ENCODE results near the gene CHD9.
"Not testable (repeated sequence)": the region's sequence is repeated elsewhere in the genome, so short reads cannot be mapped to it uniquely, and the experiment has no call there.

CHD9 gene

GRCh38 chr16:53075461-53075860 is 20.7 kb downstream of the CHD9 start:
- not testable (repeated sequence) for DNase-seq

DNA sequence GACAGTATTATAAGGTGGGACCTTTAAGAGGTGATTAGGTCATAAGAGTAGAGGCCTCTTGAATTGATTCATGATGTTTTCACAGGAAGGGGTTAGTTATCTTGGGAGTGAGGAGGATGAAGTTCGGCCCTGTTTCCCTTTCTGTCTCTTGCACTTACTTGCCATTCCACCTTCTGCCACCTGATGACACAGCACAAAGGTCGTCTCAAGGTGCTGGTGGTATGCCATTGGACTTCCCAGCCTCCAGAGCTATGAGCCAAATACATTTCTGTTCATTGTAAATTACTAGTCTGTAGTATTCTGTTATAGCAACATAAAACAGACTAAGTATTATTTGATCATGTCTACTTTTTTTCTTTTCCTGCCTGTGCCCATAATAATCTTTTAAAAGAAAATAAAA is 23.5 kb downstream of the CHD9 start:
- no peak for DNase-seq

- no peak for DNase-seq
Measured at GRCh38 chr16:53078765-53079485, 24.1 kb downstream of the CHD9 start.

- no peak for DNase-seq
Measured at GRCh38 chr16:53080345-53081031, 25.7 kb downstream of the CHD9 start.

- DNase-seq, result no peak
Measured at GRCh38 chr16:53081032-53081424, 26.2 kb downstream of the CHD9 start.

- DNase-seq, result no peak
Measured at GRCh38 chr16:53081686-53082407, 27.1 kb downstream of the CHD9 start.

DNA sequence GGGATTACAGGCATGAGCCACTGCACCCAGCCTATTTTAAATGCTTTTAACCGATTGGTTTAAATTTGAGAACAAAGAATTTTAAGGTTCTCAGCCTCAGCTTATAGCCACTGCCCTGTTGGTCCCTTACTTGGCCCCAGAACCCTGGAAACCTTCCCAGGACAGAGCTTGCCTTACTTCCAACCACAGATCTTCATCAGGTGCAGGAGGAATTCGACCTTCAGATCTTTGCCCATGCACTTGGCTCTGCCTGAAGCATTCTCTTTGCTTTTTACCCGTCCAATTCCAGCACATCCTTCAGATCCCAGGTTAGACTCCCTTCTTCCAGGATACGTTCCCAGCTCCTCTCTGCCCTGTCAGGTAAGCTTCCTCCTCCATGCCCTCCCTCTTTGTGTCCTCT is 27.7 kb downstream of the CHD9 start:
- no peak for DNase-seq

- DNase-seq, result no peak
Measured at GRCh38 chr16:53083119-53083518, 28.3 kb downstream of the CHD9 start.

GRCh38 chr16:53084141-53084541 is 29.4 kb downstream of the CHD9 start:
- no peak for DNase-seq

- no peak for DNase-seq
Measured at GRCh38 chr16:53084746-53085334, 30.0 kb downstream of the CHD9 start.

DNA sequence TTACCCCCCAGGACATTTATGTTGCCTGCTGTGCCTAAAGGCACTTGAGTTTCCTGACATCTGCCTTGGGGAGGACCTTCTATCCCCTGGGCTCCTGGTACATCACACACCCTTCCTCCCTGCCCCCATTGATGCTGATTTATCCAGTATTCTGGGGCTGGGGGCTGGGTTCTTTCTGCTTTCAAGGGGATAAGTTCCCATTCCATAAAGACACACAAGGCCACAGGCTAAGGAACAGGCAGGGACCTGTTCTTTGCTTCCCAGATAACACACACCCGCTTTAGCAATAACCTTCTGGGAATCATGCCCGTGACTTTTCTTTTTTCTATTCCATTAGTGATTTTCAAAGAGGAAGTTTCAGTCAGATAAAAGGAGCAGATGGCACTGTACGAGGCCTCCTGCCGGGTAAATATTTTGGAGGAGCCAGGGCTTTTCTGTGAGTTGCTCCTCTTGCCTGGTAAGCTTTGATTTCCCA is 30.6 kb downstream of the CHD9 start:
- DNase-seq, result peak; percentile 37

DNA sequence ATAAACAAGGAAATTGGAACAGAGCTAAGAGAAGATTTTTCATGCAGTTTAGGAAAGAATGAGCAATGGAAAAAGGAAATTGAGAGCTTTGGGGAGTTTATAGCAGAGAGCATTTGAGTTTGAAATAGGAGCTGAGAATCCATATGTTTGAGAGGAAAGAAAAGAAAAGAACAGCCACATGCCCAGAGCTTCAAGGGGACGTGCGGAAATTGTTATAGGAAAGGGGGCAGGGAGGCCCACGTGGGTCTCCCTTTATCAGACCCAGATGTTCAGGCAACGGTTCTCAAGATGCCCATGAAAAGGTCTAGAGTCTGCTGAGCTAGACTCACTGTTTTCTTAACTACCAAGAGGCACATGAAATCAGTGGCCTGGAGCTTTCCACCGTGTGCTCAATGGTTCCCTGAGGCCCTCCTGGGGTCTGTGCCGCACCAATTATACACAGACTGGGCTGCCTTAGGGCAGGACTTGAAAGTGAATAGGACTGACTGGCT is 31.2 kb downstream of the CHD9 start:
- DNase-seq, result peak; percentile 3

DNA sequence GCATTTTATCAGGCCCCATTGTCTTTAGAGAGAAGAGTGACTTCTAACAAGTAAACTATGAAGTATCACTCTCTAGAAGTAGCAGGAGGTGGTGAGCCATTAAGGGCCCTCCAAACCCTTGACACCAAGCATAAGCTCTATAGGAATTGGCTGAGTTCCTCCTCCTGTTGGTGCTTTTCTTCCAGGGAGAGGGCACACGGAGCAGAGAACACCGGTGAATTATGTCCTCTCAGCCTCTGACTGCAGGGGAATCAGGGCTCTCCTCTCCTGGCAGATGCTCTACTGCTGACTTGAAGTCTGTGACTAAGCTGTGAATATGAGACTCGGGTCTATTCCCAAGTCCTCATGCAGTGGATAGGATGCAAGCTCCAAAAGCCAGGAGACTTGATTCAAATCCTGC is 32.3 kb downstream of the CHD9 start:
- peak; percentile 23 for DNase-seq

DNA sequence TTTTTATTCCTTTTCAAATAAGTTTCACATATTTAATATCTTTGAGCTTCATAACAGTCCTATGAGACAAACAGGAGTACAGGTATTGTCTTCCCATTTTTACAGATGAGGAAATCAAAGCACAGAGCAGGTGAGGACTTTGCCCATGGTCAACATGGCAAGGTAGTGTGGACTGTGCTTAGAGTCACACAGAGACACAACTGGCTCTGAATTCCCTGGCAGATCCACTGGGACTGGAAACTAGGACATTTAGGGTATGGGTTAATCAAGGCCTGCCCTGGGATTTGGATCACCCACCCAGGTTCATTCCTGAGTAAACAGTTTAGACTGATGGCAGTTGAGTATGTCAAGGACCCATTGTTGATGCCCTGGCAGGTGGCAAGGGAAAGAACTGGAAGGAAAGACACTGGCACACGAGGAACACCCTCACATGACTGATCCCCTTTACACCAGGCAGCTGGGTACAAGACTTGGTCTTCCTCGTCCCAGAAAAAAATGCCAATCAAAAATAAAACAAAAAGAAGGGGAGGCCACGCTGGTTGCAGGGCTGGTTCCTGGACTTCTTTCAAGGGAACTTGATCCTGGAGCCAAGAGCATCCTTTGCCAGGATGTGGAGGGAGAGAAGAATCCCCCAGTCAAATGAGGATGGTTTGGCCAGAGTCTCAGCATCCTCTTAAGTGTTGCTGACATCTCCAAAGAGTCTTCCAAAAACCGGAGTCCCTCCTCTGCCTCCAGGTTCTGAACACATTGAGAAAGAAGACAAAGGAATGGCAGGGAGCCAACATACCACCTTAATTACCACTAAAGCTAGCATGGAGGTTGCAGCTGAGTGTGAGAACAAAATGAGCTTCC is 34.9 kb downstream of the CHD9 start:
- DNase-seq, result peak; percentile 39

DNA sequence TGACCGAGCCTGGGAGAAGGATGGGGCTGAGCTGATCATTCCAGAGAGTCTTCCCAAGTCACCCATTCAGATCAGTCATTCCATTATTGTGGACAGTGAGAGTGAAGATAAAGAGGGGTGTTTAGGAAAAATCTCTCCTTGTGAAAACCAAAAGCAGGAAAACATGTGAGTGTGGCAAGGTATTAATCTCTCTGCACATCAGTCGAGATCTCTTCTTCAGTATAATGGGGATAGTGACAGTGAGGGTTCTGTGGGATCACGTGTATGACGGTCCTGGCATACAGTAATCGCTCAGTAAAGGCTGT is 35.4 kb downstream of the CHD9 start:
- peak; percentile 7 for DNase-seq

DNA sequence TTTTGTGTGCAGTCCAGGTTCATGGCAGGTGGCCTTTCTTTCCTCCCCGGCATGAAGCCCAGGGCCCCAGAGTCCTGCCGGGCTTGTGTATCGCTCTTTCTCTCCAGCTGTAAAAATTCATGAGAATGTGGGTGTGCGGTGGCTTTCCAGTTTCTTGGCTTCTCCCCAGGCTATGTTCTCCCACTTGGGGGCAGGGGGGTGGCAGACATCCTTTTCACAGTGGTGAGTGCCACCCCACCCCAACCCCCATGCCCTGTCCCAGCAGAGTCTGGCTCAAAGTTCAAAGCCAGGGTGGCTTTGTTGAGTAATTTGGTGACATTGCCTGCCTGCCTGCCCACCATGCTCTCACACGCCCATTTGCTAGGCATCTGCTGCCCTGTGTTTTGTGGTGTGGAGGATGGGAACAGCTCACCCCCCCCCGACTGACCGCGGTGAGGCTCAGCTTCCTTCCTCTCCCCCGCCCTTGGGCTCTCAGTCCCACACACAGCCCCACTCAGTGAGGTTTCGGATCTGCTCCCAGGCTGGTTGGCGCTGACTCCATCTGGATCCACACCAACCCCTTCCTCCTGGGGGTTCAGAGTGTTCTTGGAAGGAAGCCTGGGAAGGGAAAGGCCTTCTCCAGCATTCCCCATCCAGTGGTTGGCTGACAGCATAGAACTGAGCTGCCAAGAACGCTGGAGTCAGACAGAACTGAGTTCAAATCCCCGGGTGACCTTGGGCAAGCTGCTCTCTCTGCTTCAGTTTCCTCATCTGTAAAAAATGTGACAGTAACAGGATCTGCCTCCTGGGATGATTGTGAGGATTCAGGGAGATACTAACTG is 36.0 kb downstream of the CHD9 start:
- no peak for DNase-seq

DNA sequence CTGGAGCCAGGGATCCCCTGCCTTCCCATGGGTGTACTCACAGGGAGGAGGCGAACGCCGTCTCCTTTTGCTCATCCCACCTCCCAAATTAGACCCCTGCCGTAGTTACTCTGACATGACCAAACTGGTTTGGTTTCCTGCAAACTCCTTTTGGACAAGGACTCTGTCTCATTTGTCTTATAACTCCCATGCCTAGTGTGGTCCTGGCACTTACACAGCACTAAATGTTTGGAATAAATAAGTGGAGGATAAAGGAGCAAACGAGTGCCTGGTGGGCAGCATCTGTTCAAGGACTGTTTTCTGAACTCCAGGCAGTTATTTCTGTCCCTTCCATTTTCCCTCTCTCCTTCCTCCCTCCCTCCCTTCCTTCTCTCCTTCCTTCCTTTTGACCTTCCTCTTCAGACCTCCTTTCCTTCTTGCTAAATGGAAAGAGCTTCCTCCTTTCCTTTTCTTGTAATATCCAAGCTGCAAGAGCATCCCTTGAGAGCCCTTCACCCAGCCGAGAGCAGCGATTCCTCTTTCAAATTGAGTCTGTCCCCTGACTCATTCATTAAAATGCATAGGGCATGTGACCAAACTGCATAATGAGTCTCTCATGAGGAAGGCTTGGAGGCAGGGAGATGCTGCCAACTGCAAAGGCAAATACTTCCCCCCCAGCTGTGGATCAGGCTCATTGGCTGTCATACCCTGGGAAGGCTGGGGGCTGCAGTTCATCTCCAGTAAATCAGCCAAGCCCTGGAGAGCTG is 36.8 kb downstream of the CHD9 start:
- DNase-seq, result peak; percentile 79

DNA sequence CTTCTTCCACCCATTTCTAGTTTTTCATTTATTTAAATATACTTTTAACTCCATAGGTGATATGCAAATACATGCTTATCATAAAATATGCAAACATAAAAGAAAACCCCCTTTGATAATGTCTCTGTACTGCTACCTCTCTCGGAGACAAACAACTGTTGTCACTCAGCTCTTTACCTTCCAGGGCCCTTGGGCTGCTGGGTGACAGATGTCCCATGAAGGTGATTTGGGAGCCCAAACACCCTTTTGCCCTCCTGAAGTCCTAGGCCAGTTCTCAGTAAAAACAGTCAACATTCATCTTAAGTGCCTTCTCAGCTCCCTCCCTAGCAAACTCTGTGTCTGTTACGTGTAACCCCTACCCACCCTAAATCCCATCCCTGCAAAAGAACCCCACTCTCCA is 37.5 kb downstream of the CHD9 start:
- DNase-seq, result no peak

DNA sequence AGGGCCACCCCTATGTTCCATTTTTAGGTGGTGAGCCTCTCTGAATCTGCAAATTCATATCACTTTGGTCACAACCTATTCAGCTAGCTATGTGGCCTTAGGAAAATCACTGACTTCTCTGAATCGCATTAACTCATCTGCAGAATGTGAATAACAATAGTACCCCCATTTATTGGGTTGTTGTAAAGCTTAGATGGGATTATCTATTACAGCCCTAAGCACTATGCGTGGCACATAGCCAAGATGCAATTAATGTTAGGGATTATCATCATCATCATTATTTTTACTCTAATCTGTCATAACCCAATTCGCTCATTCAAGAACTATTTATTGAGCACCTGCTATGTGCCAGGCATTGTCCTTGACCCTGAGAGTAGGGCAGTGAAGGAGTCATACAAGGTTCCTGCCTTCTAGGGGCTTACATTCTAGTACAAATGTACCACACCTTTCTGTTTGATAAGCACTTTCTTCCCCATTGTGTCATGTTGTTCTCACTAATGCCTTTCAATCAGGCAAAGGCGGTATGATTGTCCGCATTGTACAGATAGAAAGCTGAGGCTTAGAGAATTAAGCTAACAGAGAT is 38.5 kb downstream of the CHD9 start:
- DNase-seq, result no peak

DNA sequence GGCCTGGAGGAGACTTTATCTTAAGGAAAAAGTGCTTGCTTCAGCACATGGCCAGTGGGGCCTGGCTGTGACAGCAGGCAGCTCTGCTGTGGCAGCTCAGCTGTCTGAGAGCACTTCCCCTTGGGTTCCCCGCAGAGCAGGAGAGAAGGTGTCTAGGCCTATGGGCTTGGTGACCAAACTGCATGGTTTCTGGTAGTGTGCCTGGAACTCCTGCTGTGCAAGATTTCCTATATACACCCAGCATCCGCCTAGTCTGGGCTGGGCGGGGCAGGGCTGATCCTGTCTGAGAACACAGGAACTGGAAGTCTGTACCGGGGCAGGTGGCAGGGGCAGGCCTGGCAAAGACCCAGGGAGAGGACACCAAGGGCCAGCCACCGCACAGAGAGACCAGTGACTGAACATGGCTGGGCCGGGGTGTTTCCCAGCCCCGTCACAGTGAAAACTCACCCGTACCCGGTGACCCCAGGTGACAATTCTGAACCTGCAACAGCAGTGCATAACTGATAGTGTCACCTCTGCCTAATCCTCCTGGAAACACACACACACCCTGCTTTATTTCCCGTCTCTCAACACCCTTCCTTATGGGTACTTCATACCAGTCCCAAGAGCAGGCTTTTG is 39.3 kb downstream of the CHD9 start:
- peak; percentile 77 for DNase-seq
